Cortex of kidney (tissue), 1 donor: ENCODE results near the gene CT47A1.
"Not testable (repeated sequence)": the region's sequence is repeated elsewhere in the genome, so short reads cannot be mapped to it uniquely, and the experiment has no call there.

Experiments
- DNase-seq: peaks from one replicate; lab custom pipeline; 2025; lab: John Stamatoyannopoulos, UW

Gene CT47A1

DNA sequence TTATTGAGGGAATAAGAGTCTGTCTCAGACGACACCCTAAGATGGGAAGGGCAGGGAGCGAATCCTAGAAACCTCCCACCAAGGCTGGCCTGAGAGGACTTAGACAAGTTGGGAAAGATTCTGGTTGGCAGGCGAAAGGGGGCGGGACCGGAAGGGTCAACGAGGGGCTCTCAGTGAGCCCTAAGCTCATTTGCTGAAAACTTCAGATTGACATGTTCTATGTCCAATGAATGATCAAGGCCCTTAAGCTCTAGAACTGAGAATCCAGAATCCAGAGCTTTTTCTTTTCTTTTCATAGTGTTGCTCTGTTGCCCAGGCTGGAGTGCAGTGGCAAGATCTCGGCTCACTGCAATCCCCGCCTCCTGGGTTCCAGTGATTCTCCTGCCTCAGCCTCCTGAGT lies at the start of gene CT47A1:
Gene CT47A1 (minus strand): TSS at position 101 of the 400 bp plus-strand sequence. CDS start 231 bp downstream, outside the sequence.
- not testable (repeated sequence) for DNase-seq

DNA sequence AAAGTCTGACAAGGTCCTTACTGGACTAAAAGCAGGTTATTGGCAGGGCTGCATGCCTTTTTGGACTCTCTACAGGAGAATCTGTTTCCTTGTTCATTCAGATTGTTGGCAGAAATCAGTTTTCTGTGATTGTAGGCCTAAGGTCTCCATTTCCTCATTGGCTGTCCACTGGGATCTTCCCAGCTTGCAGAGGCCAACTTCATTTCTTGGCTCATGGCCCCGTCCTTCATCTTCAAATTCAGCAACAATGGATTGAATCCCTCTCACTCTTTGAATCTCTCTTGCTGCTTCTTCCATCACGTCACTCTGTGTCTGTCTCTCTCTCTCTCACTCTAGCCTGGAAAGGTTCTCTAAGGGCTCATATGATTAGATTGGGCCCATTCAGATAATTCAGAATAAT lies 47.0 kb upstream of the CT47A1 start:
- no peak for DNase-seq

- DNase-seq, result no peak
Measured at GRCh38 chrX:121030083-121030482, 44.5 kb upstream of the CT47A1 start.

DNA sequence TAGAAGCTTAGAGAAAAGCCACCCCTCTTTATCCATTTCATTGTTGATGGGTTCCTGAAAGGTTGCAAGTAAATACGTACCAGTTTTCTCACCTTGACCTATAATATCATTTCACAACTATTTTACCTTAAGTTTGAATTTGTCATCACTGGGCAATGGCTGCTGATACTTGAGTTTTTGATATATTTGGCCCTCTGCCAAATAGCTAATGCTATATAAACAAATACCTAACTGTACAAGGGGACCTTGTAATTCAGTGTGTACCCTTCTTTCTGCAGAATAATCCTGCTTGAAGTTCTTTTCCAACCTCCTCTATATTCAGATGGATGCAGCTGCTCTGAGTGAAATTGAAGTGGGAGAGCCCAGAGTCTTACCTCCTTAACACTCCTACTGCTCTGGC lies 42.9 kb upstream of the CT47A1 start:
- no peak for DNase-seq

- no peak for DNase-seq
Measured at GRCh38 chrX:121014826-121015225, 29.3 kb upstream of the CT47A1 start.

DNA sequence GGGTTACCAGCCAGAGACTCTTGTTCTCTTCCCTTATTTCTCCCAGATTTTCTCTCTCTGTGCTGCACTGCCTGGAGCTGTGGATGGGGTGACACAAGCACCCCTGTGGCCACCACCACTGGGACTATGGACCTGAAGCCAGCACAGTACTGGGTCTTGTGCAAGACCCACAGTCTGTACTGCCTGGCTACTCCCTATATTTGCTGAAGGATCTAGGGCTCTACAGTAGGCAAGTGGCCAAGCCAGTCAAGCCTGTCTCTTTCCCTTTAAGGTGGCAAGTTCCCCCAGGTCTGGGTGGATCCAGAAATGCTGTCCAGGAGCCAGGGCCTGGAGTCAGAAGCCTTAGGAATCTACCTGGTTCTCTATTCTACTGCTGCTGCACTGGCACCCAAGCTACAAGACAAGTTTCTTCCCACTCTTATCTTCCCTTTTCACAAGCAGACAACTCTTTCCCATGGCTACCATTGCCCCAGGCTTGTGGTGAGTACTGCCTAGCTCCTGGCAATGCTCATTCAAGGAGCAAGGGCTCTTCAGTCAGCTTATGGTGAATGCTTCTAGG lies 28.4 kb upstream of the CT47A1 start:
- no peak for DNase-seq

GRCh38 chrX:121011254-121011653 lies 25.7 kb upstream of the CT47A1 start:
- DNase-seq, result no peak

DNA sequence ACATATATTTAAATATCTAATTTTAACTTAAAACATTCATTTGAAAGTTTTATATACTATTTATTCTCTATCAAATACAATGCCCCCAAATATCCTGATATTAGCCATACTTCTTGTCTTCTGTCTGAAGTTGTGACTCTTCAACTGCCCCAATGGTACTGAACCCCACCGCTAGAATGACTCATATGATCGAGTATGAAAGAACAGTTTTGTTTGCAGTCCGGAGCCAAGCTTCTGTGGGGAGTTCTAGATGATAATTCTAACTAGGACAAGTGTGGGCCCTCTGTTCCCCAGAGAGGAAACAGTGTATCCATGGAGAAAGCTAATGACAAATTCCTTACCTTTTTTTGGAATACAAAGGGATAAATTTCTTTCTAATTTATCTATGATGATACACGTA lies 24.7 kb upstream of the CT47A1 start:
- no peak for DNase-seq

GRCh38 chrX:121009764-121010163 lies 24.2 kb upstream of the CT47A1 start:
- DNase-seq, result no peak

DNA sequence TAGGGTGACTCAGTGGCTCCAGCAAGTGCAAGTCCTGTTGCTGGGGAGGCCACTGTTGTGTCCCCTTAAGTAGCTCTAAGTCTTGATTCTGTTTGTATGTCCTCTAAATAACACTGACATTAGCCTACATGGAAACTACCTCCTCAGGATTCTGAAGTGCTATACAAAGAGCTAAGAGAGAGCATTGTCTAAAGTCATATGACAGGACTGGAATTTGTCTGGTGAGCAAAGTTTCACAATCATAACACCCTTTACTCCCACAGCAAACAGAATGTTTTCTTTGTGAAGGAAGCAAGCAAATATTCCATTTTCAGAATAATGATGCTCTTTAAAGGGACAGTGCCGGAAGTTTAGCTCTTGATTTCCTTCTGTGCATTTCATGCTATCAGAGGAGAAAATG lies 23.4 kb upstream of the CT47A1 start:
- DNase-seq, result no peak

- no peak for DNase-seq
Measured at GRCh38 chrX:121000589-121000988, 15.0 kb upstream of the CT47A1 start.

GRCh38 chrX:120999413-120999812 lies 13.9 kb upstream of the CT47A1 start:
- DNase-seq, result no peak

- DNase-seq, result not testable (repeated sequence)
Measured at GRCh38 chrX:120956500-120956899, 29.1 kb downstream of the CT47A1 start, which contains the start of gene CT47A7. Gene CT47A7, minus strand, starts transcription at chrX:120956600. Its CDS starts 255 bp downstream, at chrX:120956345.
